ENCODE measurements around the gene LTBP1. TPM values are rescaled to one million over a fixed set of nuclear protein-coding genes. Genes with fewer than 3 reads are reported as not detected.

Gene LTBP1
- polyA plus RNA-seq, 2 donors = 4.3 to 13.9 TPM

DNA sequence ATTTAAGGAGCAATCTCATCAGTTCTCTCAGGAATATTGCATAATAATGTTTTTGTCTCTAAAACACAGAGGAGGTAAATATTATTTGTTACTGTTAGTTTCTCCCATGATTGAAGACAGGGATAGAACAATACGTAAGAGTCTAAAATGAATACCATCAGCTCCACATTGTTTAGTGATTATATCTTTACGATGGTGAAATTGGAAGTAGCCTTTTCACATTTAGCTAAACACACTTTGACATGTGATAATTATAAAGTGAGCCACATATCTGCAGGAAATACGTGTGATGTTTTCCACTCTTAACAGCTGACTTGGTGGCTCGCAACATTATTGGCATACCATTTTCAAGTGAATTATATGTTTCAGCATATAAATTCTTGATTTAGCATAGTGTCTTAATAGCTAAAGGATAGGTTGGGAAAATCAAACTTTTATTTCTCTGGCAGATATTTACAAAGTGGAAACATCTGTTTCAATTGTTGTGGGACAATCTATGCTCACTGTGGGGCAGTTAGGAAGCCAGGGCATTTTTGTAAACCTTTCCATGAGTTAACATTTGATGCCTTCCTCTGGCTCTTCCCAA, 321.6 kb downstream of the LTBP1 start:
- Histone ChIP-seq H3K4me1 (ENCODE audit: control insufficient read depth in 2 of 2, insufficient read depth in 2 of 2, low read length in 1 of 2) (peaks cover 0 to 3% of the 10 kb centered on the region in 2 donors), H3K4me3 (ENCODE audit: low read depth in 1 of 2, low read length in 2 of 2) (no peak overlapping the region), H3K27ac (ENCODE audit: low read depth in 2 of 2, low read length in 1 of 2) (no peak overlapping the region), H3K36me3 (ENCODE audit: control insufficient read depth in 2 of 2, insufficient read depth in 2 of 2, low read length in 1 of 2) (peaks cover 0 to 3% of the 10 kb centered on the region in 2 donors), H3K27me3 (ENCODE audit: control insufficient read depth in 1 of 2, insufficient read depth in 2 of 2, low read length in 2 of 2) (no peaks in the 10 kb centered on the region), H3K9me3 (ENCODE audit: control insufficient read depth in 2 of 2, insufficient read depth in 1 of 2, low read depth in 1 of 2, low read length in 1 of 2) (peaks cover 3 to 5% of the 10 kb centered on the region in 2 donors)
- 72 to 73% methylated on average over 4 of the region's 4 CpGs for WGBS, 2 donors

DNA sequence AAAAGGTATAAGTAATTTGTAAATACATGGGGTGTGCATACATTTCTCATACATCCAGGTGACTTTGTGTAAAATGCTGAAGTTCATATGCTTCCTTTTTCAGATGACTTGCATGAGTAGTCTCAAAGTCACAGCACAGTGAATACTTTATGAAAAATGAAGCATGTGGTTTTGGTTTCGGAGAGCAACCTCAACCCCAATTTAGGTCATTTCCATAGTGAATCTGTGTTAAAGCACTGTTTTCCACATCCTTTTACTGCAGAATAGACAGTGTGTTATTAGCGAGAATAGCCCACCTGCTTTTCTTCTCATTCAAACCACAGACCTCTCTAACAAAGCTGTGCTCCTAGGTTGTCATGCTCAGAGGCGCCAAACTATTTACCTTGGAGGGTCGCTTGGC, 325.2 kb downstream of the LTBP1 start:
- Histone ChIP-seq H3K36me3 (ENCODE audit: control insufficient read depth in 2 of 2, insufficient read depth in 2 of 2, low read length in 1 of 2) (peaks cover 0 to 2% of the 10 kb centered on the region in 2 donors), H3K4me3 (ENCODE audit: low read depth in 1 of 2, low read length in 2 of 2) (no peak overlapping the region), H3K27me3 (ENCODE audit: control insufficient read depth in 1 of 2, insufficient read depth in 2 of 2, low read length in 2 of 2) (no peaks in the 10 kb centered on the region), H3K9me3 (ENCODE audit: control insufficient read depth in 2 of 2, insufficient read depth in 1 of 2, low read depth in 1 of 2, low read length in 1 of 2) (peaks cover 0 to 1% of the 10 kb centered on the region in 2 donors), H3K27ac (ENCODE audit: low read depth in 2 of 2, low read length in 1 of 2) (no peak overlapping the region), H3K4me1 (ENCODE audit: control insufficient read depth in 2 of 2, insufficient read depth in 2 of 2, low read length in 1 of 2) (peaks cover 0 to 3% of the 10 kb centered on the region in 2 donors)
- WGBS, 2 donors = 84 to 89% methylated on average over 4 of the region's 4 CpGs

DNA sequence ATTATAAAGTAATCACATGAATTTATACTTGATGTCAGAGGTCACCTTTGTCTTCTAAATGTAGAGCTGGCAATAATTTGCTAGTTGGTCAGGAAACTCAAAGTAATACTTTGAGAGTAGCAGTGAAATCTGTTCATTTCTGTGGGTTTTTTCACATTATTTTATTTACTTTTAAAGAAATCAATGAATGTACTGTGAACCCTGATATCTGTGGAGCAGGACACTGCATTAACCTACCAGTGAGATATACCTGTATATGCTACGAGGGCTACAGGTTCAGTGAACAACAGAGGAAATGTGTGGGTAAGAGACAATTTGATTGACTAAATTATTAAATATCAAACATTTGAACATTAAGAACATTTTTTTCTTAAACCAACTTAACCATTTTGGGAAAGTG, 326.7 kb downstream of the LTBP1 start:
- Histone ChIP-seq H3K4me3 (ENCODE audit: low read depth in 1 of 2, low read length in 2 of 2) (no peak overlapping the region), H3K27me3 (ENCODE audit: control insufficient read depth in 1 of 2, insufficient read depth in 2 of 2, low read length in 2 of 2) (no peaks in the 10 kb centered on the region), H3K9me3 (ENCODE audit: control insufficient read depth in 2 of 2, insufficient read depth in 1 of 2, low read depth in 1 of 2, low read length in 1 of 2) (no peaks in the 10 kb centered on the region), H3K36me3 (ENCODE audit: control insufficient read depth in 2 of 2, insufficient read depth in 2 of 2, low read length in 1 of 2) (no peaks in the 10 kb centered on the region), H3K4me1 (ENCODE audit: control insufficient read depth in 2 of 2, insufficient read depth in 2 of 2, low read length in 1 of 2) (peaks cover 0 to 5% of the 10 kb centered on the region in 2 donors), H3K27ac (ENCODE audit: low read depth in 2 of 2, low read length in 1 of 2) (no peak overlapping the region)
- 90 to 97% methylated on average over 1 of the region's 1 CpG for WGBS, 2 donors

DNA sequence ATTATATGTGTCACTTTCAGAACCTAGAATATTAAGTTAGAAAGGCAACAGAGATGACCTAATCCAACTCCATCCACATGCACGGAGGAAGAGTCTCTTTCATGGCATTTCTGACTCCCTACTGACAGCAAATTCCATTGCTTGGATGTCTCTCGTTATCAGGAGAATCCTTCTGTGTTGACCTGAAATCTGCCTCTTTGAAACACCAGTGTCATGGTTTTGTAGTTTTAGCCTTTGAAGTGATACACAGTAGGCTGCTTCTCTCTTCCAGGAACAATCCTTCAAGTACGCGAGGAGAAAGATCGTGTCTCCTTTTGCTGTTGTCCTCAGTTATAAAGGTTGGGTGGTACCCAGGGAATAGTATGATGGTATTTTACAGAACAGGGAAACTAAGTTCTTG, 327.8 kb downstream of the LTBP1 start:
- no peak overlapping the region for H3K27ac ChIP-seq (ENCODE audit: low read depth in 2 of 2, low read length in 1 of 2)
- H3K9me3 ChIP-seq (ENCODE audit: control insufficient read depth in 2 of 2, insufficient read depth in 1 of 2, low read depth in 1 of 2, low read length in 1 of 2) = no peaks in the 10 kb centered on the region
- H3K4me3 ChIP-seq (ENCODE audit: low read depth in 1 of 2, low read length in 2 of 2) = no peak overlapping the region
- H3K27me3 ChIP-seq (ENCODE audit: control insufficient read depth in 1 of 2, insufficient read depth in 2 of 2, low read length in 2 of 2) = no peaks in the 10 kb centered on the region
- no peaks in the 10 kb centered on the region for H3K36me3 ChIP-seq (ENCODE audit: control insufficient read depth in 2 of 2, insufficient read depth in 2 of 2, low read length in 1 of 2)
- peaks cover 0 to 5% of the 10 kb centered on the region in 2 donors for H3K4me1 ChIP-seq (ENCODE audit: control insufficient read depth in 2 of 2, insufficient read depth in 2 of 2, low read length in 1 of 2)
- WGBS, 2 donors = 96% methylated on average over 5 of the region's 5 CpGs

DNA sequence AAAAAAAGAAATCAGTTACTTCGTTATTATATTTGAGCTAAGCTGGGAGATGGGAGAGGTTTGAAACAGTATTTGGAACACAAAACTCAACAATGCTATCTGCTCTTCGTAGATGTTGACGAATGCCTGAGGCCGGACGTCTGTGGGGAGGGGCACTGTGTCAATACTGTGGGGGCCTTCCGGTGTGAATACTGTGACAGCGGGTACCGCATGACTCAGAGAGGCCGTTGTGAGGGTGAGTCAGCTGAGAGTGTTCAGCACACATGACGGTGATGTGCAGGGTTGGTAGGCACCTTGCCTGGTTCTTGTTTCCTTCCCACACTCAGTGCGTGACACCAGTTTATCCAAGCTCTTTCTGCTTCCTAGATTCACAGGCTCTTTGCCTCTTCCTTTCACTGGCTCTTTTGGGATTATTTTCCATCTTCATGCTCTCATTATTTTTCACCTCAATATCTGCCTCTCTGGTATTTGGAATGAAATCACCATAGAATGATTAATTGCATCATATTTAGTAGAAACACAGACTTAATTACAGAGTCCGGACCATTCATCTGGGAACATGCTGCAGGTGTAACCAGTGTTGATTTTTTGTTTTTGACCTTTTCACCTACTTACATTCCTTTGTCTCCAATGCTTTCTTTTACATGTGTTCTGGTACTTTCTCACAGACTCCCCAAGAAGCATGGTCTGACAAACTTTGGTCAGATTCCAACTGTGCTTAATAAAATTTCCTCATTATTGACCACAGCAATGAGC, 329.1 kb downstream of the LTBP1 start:
- Histone ChIP-seq H3K4me1 (ENCODE audit: control insufficient read depth in 2 of 2, insufficient read depth in 2 of 2, low read length in 1 of 2) (peaks cover 0 to 5% of the 10 kb centered on the region in 2 donors), H3K36me3 (ENCODE audit: control insufficient read depth in 2 of 2, insufficient read depth in 2 of 2, low read length in 1 of 2) (no peaks in the 10 kb centered on the region), H3K27me3 (ENCODE audit: control insufficient read depth in 1 of 2, insufficient read depth in 2 of 2, low read length in 2 of 2) (no peaks in the 10 kb centered on the region), H3K27ac (ENCODE audit: low read depth in 2 of 2, low read length in 1 of 2) (peak overlapping the region in 1 of 2 donors; percentile 33), H3K4me3 (ENCODE audit: low read depth in 1 of 2, low read length in 2 of 2) (no peak overlapping the region), H3K9me3 (ENCODE audit: control insufficient read depth in 2 of 2, insufficient read depth in 1 of 2, low read depth in 1 of 2, low read length in 1 of 2) (no peaks in the 10 kb centered on the region)
- WGBS, 2 donors = 56 to 61% methylated on average over 12 of the region's 12 CpGs

DNA sequence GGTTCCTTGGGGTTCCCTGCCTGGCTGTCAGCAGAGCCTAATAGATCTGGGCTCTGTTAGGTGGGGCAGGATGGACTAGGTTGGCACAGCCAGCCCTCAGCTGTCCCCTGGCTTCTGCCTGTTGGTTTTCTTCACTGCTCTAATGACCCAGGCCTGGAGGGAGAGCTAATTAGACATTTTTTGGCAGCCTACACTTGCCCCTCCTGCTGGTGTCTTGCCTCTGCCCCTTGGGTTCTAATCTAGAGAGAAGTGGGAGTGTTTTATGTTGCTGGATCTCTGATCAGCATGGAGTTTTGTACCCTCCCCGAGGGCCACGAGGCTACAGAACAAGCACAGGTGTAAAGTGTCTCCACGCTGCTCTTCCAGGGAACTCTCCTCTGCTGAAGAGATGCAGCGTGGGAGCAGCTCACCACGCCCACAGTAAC, 330.3 kb downstream of the LTBP1 start:
- peak overlapping the region; percentile 20 to 57 for H3K27ac ChIP-seq (ENCODE audit: low read depth in 2 of 2, low read length in 1 of 2)
- no peaks in the 10 kb centered on the region for H3K36me3 ChIP-seq (ENCODE audit: control insufficient read depth in 2 of 2, insufficient read depth in 2 of 2, low read length in 1 of 2)
- H3K4me1 ChIP-seq (ENCODE audit: control insufficient read depth in 2 of 2, insufficient read depth in 2 of 2, low read length in 1 of 2) = peaks cover 0 to 5% of the 10 kb centered on the region in 2 donors
- no peaks in the 10 kb centered on the region for H3K27me3 ChIP-seq (ENCODE audit: control insufficient read depth in 1 of 2, insufficient read depth in 2 of 2, low read length in 2 of 2)
- H3K4me3 ChIP-seq (ENCODE audit: low read depth in 1 of 2, low read length in 2 of 2) = no peak overlapping the region
- H3K9me3 ChIP-seq (ENCODE audit: control insufficient read depth in 2 of 2, insufficient read depth in 1 of 2, low read depth in 1 of 2, low read length in 1 of 2) = no peaks in the 10 kb centered on the region
- 57 to 67% methylated on average over 5 of the region's 5 CpGs for WGBS, 2 donors

DNA sequence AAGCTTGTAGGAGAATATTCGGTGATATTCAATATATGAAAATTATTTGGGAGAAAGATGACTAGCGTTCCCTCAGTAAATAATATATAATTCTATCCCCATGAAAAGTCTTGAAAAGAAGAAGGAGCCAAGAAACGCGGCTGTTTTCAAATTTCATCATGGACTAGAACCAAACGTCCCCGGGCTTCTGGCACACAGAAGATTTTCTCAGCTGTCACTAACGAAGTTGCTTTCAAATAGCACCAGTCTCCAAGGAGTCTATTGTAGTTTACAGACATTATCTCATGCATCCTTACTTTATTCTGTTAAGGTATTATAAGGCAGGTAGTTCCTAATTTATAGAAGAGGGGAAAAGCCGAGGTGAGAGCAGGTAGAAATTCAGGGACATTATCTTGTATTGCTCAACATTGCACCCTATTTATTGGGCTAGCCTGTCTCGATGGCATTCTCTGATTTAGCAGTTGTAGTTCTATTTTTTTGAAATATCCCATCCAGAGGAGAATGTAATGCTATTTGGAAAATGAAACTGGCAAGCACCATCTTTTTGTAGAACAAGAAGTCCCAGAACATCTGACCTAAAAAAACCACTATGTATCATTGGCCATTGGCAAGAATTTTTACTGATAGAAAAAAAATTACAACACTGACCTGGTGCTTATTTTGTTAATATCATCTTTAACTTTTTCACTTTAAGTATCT, 331.6 kb downstream of the LTBP1 start:
- 60 to 64% methylated on average over 9 of the region's 9 CpGs for WGBS, 2 donors
- peaks cover 0 to 5% of the 10 kb centered on the region in 2 donors for H3K4me1 ChIP-seq (ENCODE audit: control insufficient read depth in 2 of 2, insufficient read depth in 2 of 2, low read length in 1 of 2)
- H3K9me3 ChIP-seq (ENCODE audit: control insufficient read depth in 2 of 2, insufficient read depth in 1 of 2, low read depth in 1 of 2, low read length in 1 of 2) = no peaks in the 10 kb centered on the region
- H3K4me3 ChIP-seq (ENCODE audit: low read depth in 1 of 2, low read length in 2 of 2) = no peak overlapping the region
- H3K27me3 ChIP-seq (ENCODE audit: control insufficient read depth in 1 of 2, insufficient read depth in 2 of 2, low read length in 2 of 2) = no peaks in the 10 kb centered on the region
- H3K36me3 ChIP-seq (ENCODE audit: control insufficient read depth in 2 of 2, insufficient read depth in 2 of 2, low read length in 1 of 2) = no peaks in the 10 kb centered on the region
- H3K27ac ChIP-seq (ENCODE audit: low read depth in 2 of 2, low read length in 1 of 2) = no peak overlapping the region

DNA sequence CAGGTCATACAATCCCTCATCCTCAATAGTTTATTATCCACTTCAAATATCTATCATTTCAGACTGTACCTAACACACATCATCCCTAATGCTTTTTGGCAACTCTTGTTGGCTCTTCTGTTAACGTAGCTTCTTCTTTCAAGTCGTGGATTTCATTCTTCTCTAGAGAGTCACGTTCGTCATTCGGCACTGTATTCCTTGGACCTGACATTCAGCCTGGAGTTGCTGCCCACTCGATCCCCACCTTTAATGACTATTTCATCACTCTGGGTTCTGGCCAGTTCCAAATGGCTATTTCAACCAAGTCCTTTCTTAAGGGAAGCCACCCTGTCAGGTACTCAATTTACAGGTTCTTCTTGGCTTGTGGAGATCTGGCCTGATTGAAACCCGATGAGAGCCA, 337.5 kb downstream of the LTBP1 start:
- no peaks in the 10 kb centered on the region for H3K36me3 ChIP-seq (ENCODE audit: control insufficient read depth in 2 of 2, insufficient read depth in 2 of 2, low read length in 1 of 2)
- H3K4me1 ChIP-seq (ENCODE audit: control insufficient read depth in 2 of 2, insufficient read depth in 2 of 2, low read length in 1 of 2) = no peaks in the 10 kb centered on the region
- H3K27ac ChIP-seq (ENCODE audit: low read depth in 2 of 2, low read length in 1 of 2) = no peak overlapping the region
- 85 to 90% methylated on average over 7 of the region's 7 CpGs for WGBS, 2 donors
- H3K4me3 ChIP-seq (ENCODE audit: low read depth in 1 of 2, low read length in 2 of 2) = no peak overlapping the region
- no peaks in the 10 kb centered on the region for H3K27me3 ChIP-seq (ENCODE audit: control insufficient read depth in 1 of 2, insufficient read depth in 2 of 2, low read length in 2 of 2)
- no peaks in the 10 kb centered on the region for H3K9me3 ChIP-seq (ENCODE audit: control insufficient read depth in 2 of 2, insufficient read depth in 1 of 2, low read depth in 1 of 2, low read length in 1 of 2)

DNA sequence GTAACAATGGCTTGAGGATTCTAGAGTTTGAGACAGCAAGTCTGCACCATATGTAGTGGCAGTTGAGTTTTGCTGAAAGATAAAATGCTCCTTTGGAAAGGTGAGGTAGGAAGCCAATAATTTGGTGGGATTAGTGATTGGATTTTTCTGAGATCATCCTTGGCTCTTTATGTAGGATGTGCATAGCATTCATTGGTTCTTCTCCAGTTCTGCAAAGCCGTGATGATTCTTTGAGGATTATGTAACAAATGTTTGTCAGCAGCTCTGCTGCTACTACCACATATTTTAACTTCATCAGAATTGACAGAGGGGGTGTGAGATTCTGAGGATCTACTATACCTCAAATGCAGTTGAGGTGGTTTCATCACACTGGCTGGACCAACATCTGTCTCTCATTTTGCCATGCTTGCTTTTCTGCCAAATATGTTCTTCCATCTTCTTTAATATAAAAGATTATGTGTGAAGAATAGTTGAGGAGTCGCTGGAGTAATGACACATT, 340.8 kb downstream of the LTBP1 start:
- Histone ChIP-seq H3K36me3 (ENCODE audit: control insufficient read depth in 2 of 2, insufficient read depth in 2 of 2, low read length in 1 of 2) (no peaks in the 10 kb centered on the region), H3K27me3 (ENCODE audit: control insufficient read depth in 1 of 2, insufficient read depth in 2 of 2, low read length in 2 of 2) (no peaks in the 10 kb centered on the region), H3K4me3 (ENCODE audit: low read depth in 1 of 2, low read length in 2 of 2) (no peak overlapping the region), H3K9me3 (ENCODE audit: control insufficient read depth in 2 of 2, insufficient read depth in 1 of 2, low read depth in 1 of 2, low read length in 1 of 2) (no peaks in the 10 kb centered on the region), H3K27ac (ENCODE audit: low read depth in 2 of 2, low read length in 1 of 2) (no peak overlapping the region), H3K4me1 (ENCODE audit: control insufficient read depth in 2 of 2, insufficient read depth in 2 of 2, low read length in 1 of 2) (no peaks in the 10 kb centered on the region)
- 73 to 76% methylated on average over 2 of the region's 2 CpGs for WGBS, 2 donors

Data from esophagus (tissue), 2 donors.